ENCODE results near the gene IGF1. TPM values are rescaled to one million over a fixed set of nuclear protein-coding genes. Genes with fewer than 3 reads are reported as not detected.

Gene IGF1
- total RNA-seq, 1 experiment from 2014 or later = not detected

DNA sequence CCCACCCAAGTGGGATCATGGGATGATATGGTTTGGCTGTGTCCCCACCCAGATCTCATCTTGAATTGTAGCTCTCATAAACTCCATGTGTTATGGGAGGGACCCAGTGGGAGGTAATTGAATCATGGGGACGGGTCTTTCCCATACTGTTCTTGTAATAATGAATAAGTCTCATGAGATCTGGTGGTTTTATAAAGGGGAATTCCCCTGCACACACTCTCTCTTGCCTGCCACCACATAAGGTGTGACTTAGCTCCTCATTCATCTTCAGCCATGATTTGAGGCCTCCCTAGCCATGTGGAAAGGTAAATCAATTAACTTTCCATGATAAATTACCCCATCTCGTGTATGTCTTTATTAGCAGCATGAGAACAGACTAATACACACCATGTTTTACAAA is 109.2 kb downstream of the IGF1 start:
- no peak for ATAC-seq
- POLR2A ChIA-PET = interaction anchor here (0.6 kb wide), 1 partner anchor 165 kb away, joined by 3 read pairs; no protein-coding TSS in a partner anchor
- H3K27me3 Mint-ChIP-seq (ENCODE audit: low read depth) = no peaks in the 10 kb centered on the region

DNA sequence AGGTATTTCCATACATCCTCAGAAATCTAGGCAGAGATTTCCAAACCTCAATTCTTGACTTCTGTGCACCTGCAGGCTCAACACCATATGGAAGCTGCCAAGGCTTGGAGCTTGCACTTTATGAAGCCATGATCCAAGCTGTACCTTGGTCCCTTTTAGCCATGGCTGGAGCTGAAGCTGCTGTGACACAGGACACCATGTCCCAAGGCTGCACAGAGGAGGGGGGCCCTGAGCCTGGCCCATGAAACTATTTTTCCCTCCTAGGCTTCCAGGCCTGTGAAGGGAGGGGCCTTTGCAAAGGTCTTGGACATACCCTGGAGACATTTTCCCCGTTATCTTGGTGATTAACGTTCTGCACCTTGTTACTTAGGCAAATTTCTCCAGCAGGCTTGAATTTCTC is 110.5 kb downstream of the IGF1 start:
- Mint-ChIP-seq H3K9me3 (peaks cover 69% of the 10 kb centered on the region), H3K27ac (no peak overlapping the region), H3K4me1 (no peaks in the 10 kb centered on the region), H3K4me3 (no peak overlapping the region), H3K36me3 (peaks cover 17% of the 10 kb centered on the region), H3K27me3 (ENCODE audit: low read depth) (no peaks in the 10 kb centered on the region)
- no peak for TF ChIP-seq ZNF138 (CRISPR knock-in tag; conservative IDR thresholded peaks at IDR 0.05)
- no peak for TF ChIP-seq MYBL2 (CRISPR knock-in tag; IDR thresholded peaks at IDR 0.05)
- no peak for TF ChIP-seq RORB (CRISPR knock-in tag; IDR thresholded peaks at IDR 0.05)
- no peak for TF ChIP-seq ZNF423 (CRISPR knock-in tag; IDR thresholded peaks at IDR 0.05)
- ChIA-PET CTCF (no interaction called here), POLR2A (no interaction called here)
- no peak for ATAC-seq
- no peak for DNase-seq (ENCODE audit: low spot score)

More for the DNA sequence above, 109.2 kb downstream of the IGF1 start:
- H3K4me3 Mint-ChIP-seq = no peak overlapping the region
- TF ChIP-seq ATF1 (CRISPR knock-in tag; IDR thresholded peaks at IDR 0.05) (no peak), ZNF317 (CRISPR knock-in tag; IDR thresholded peaks at IDR 0.05; ENCODE audit: borderline replicate concordance, low read depth) (no peak), SOX15 (CRISPR knock-in tag; IDR thresholded peaks at IDR 0.05) (no peak), CREB1 (CRISPR knock-in tag; IDR thresholded peaks at IDR 0.05) (no peak), TEAD1 (CRISPR knock-in tag; IDR thresholded peaks at IDR 0.05) (no peak), GABPB1 (CRISPR knock-in tag; IDR thresholded peaks at IDR 0.05) (no peak), ELF4 (CRISPR knock-in tag; IDR thresholded peaks at IDR 0.05; ENCODE audit: low read depth) (no peak), NR3C1 (CRISPR knock-in tag; conservative IDR thresholded peaks at IDR 0.05; ENCODE audit: low read depth) (no peak), SMAD3 (CRISPR knock-in tag; IDR thresholded peaks at IDR 0.05; ENCODE audit: borderline replicate concordance) (no peak), ZNF423 (CRISPR knock-in tag; IDR thresholded peaks at IDR 0.05) (no peak), MXD4 (CRISPR knock-in tag; IDR thresholded peaks at IDR 0.05; ENCODE audit: borderline replicate concordance) (no peak), ZNF671 (CRISPR knock-in tag; IDR thresholded peaks at IDR 0.05) (no peak), E2F1 (CRISPR knock-in tag; IDR thresholded peaks at IDR 0.05) (no peak), ZNF416 (CRISPR knock-in tag; IDR thresholded peaks at IDR 0.05) (no peak)
- TF ChIP-seq, protein P1, sequence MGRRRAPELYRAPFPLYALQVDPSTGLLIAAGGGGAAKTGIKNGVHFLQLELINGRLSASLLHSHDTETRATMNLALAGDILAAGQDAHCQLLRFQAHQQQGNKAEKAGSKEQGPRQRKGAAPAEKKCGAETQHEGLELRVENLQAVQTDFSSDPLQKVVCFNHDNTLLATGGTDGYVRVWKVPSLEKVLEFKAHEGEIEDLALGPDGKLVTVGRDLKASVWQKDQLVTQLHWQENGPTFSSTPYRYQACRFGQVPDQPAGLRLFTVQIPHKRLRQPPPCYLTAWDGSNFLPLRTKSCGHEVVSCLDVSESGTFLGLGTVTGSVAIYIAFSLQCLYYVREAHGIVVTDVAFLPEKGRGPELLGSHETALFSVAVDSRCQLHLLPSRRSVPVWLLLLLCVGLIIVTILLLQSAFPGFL (CRISPR knock-in tag; IDR thresholded peaks at IDR 0.05; ENCODE audit: borderline replicate concordance) = no peak
- TF ChIP-seq, protein P2, sequence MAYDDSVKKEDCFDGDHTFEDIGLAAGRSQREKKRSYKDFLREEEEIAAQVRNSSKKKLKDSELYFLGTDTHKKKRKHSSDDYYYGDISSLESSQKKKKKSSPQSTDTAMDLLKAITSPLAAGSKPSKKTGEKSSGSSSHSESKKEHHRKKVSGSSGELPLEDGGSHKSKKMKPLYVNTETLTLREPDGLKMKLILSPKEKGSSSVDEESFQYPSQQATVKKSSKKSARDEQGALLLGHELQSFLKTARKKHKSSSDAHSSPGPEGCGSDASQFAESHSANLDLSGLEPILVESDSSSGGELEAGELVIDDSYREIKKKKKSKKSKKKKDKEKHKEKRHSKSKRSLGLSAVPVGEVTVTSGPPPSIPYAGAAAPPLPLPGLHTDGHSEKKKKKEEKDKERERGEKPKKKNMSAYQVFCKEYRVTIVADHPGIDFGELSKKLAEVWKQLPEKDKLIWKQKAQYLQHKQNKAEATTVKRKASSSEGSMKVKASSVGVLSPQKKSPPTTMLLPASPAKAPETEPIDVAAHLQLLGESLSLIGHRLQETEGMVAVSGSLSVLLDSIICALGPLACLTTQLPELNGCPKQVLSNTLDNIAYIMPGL (CRISPR knock-in tag; IDR thresholded peaks at IDR 0.05) = no peak
- H3K4me1 Mint-ChIP-seq = no peaks in the 10 kb centered on the region
- DNase-seq (ENCODE audit: low spot score) = no peak
- no peak overlapping the region for H3K27ac Mint-ChIP-seq
- peaks cover 59% of the 10 kb centered on the region for H3K9me3 Mint-ChIP-seq
- CTCF ChIA-PET = no interaction called here
- peaks cover 17% of the 10 kb centered on the region for H3K36me3 Mint-ChIP-seq

- DNase-seq (ENCODE audit: low spot score) = no peak
- TF ChIP-seq GTF2I (CRISPR knock-in tag; conservative IDR thresholded peaks at IDR 0.05) (no peak), CREM (CRISPR knock-in tag; IDR thresholded peaks at IDR 0.05) (no peak), MYBL2 (CRISPR knock-in tag; IDR thresholded peaks at IDR 0.05) (no peak), FOXK1 (CRISPR knock-in tag; IDR thresholded peaks at IDR 0.05) (no peak), E2F4 (CRISPR knock-in tag; IDR thresholded peaks at IDR 0.05; ENCODE audit: borderline replicate concordance, low read depth) (no peak)
- TF ChIP-seq, protein P3, sequence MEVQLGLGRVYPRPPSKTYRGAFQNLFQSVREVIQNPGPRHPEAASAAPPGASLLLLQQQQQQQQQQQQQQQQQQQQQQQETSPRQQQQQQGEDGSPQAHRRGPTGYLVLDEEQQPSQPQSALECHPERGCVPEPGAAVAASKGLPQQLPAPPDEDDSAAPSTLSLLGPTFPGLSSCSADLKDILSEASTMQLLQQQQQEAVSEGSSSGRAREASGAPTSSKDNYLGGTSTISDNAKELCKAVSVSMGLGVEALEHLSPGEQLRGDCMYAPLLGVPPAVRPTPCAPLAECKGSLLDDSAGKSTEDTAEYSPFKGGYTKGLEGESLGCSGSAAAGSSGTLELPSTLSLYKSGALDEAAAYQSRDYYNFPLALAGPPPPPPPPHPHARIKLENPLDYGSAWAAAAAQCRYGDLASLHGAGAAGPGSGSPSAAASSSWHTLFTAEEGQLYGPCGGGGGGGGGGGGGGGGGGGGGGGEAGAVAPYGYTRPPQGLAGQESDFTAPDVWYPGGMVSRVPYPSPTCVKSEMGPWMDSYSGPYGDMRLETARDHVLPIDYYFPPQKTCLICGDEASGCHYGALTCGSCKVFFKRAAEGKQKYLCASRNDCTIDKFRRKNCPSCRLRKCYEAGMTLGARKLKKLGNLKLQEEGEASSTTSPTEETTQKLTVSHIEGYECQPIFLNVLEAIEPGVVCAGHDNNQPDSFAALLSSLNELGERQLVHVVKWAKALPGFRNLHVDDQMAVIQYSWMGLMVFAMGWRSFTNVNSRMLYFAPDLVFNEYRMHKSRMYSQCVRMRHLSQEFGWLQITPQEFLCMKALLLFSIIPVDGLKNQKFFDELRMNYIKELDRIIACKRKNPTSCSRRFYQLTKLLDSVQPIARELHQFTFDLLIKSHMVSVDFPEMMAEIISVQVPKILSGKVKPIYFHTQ (CRISPR knock-in tag; IDR thresholded peaks at IDR 0.05) = no peak
- ChIA-PET CTCF (no interaction called here), POLR2A (no interaction called here)
- Mint-ChIP-seq H3K9me3 (peaks cover 69% of the 10 kb centered on the region), H3K27me3 (ENCODE audit: low read depth) (no peaks in the 10 kb centered on the region; the same call in 1 of the 2 replicates), H3K36me3 (peaks cover 14% of the 10 kb centered on the region), H3K4me1 (no peaks in the 10 kb centered on the region), H3K4me3 (no peak overlapping the region), H3K27ac (no peak overlapping the region)
- ATAC-seq = no peak
These were observed 115.0 kb downstream of the IGF1 start for GRCh38 chr12:102365365-102365764.

Data from WTC11 (cell line).